NCI-H2227 (cell line): ENCODE results near the gene POLR1E.

Source experiments
- DNase-seq: peaks from one replicate; lab custom pipeline; 2025; ENCODE audit not compliant: unreplicated experiment; lab: John Stamatoyannopoulos, UW

Gene POLR1E

GRCh38 chr9:37485389-37486255, at the start of gene POLR1E:
Gene POLR1E, plus strand, starts transcription at chr9:37485948. Its CDS starts 100 bp downstream, at chr9:37486048.
- DNase-seq: peak; percentile 92

- no peak for DNase-seq
Observed at GRCh38 chr9:37436540-37436939, 49.2 kb upstream of the POLR1E start.

GRCh38 chr9:37437010-37437409, 48.7 kb upstream of the POLR1E start:
- DNase-seq: no peak

GRCh38 chr9:37437621-37438020, 48.1 kb upstream of the POLR1E start:
- no peak for DNase-seq

GRCh38 chr9:37438359-37438758, 47.4 kb upstream of the POLR1E start:
- no peak for DNase-seq

GRCh38 chr9:37441776-37442370, 43.9 kb upstream of the POLR1E start:
- no peak for DNase-seq

- DNase-seq: no peak
Observed at GRCh38 chr9:37442556-37442955, 43.2 kb upstream of the POLR1E start.

- DNase-seq: no peak
Observed at GRCh38 chr9:37443566-37443965, 42.2 kb upstream of the POLR1E start.

GRCh38 chr9:37444890-37445289, 40.9 kb upstream of the POLR1E start:
- DNase-seq: no peak

GRCh38 chr9:37445832-37446231, 39.9 kb upstream of the POLR1E start:
- no peak for DNase-seq

- no peak for DNase-seq
Observed at GRCh38 chr9:37446401-37446800, 39.3 kb upstream of the POLR1E start.

- no peak for DNase-seq
Observed at GRCh38 chr9:37447111-37447510, 38.6 kb upstream of the POLR1E start.

GRCh38 chr9:37449862-37450632, 35.7 kb upstream of the POLR1E start:
- no peak for DNase-seq

GRCh38 chr9:37451628-37452027, 34.1 kb upstream of the POLR1E start:
- DNase-seq: no peak

- no peak for DNase-seq
Observed at GRCh38 chr9:37452611-37453010, 33.1 kb upstream of the POLR1E start.

GRCh38 chr9:37453827-37454226, 31.9 kb upstream of the POLR1E start:
- no peak for DNase-seq

GRCh38 chr9:37454238-37454637, 31.5 kb upstream of the POLR1E start:
- no peak for DNase-seq

GRCh38 chr9:37455884-37456647, 29.7 kb upstream of the POLR1E start:
- DNase-seq: no peak

GRCh38 chr9:37456817-37457216, 28.9 kb upstream of the POLR1E start:
- DNase-seq: no peak

- DNase-seq: no peak
Observed at GRCh38 chr9:37464006-37464405, 21.7 kb upstream of the POLR1E start.
